Stimulated activated CD4-positive, alpha-beta T cell treated with anti-CD3 and anti-CD28 coated beads, Interleukin-2, amount 100 ng/mL, for 48 hours (primary cell): ENCODE data around the gene RNF34.

Experiments used
- DNase-seq, 2 donors: peaks; one replicate each; pipeline ENCODE4 v3.0.0-alpha.2; 2020

RNF34 gene

DNA sequence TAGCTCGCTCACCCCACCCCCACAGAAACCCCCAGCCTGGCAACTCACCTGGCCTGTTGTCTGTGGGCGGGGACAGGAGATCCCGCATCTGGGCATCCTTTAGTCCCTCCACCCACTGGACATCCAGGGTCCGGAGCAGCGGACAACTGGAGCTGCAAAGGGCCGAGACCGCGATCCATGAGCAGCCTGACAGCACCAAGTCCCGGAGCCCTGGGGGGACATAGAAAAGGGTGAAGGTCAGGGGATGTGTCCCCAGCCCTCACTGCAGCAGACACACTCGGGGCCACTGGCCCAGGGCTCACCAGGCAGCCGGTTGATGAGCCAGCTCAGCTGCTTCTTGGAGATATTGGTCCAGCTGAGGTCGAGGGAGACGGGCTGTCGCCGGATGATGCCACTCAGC lies 40.9 kb downstream of the RNF34 start:
- no peak for DNase-seq

DNA sequence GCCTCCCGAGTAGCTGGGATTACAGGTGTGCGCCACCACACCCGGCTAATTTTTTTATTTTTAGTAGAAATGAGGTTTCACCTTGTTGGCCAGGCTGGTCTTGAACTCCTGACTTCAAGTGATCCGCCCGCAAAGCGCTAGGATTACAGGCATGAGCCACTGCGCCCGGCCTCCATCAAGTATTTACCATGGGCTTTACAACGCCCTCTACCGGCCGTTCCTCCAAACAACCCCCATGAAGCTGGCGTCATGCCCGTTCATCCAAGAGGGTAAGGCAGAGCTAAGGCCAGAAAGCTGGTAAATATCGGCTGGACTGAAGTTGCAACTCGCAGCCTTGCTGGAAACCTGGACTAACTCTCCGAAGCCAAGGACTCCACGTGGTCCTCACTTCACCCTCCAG lies 41.6 kb downstream of the RNF34 start:
- no peak for DNase-seq

DNA sequence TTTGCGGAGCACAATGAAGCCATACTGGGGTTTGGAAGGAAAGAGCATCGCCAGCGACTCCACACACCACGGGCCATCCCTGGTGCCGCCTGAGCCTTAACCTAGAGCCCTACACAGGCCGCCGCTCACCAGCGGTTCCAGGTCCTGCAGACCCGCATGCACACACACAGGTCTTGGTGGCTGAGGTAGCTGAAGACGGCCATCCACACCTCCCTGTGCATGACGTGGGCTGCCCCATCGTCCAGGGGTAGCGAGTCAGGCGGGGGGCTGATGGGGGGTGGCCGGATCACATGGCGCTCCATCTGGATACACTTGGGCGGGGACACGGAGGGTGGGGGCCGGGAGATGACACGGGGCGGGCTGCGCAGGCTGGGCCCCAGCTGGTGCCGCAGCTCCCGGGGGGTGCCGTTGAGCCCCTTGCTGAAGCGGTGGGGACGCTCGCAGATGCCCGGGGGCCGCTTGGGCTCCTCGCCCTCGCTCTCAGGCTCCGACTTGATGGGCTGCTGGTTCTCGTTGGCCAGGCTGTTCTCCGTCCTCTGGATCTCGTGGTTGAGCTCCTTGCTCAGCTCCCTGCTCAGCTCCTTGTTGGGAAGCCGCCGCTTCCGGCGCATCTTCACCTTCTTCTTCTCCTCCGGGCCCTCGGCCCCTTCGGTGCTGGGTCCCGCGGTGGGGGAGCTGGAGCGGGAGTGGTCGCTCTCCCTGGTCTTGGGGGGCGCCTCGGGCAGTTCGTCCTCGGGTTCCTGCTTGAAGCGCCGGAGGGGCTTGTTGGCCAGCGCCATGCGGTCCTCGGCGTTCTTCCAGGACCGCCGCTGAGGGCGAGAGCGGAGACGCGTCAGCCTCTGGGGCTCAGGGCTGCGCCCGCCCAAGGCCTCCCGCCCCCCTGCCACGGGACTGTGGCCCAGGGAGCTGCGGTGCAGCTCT lies 42.4 kb downstream of the RNF34 start:
- no peak for DNase-seq

DNA sequence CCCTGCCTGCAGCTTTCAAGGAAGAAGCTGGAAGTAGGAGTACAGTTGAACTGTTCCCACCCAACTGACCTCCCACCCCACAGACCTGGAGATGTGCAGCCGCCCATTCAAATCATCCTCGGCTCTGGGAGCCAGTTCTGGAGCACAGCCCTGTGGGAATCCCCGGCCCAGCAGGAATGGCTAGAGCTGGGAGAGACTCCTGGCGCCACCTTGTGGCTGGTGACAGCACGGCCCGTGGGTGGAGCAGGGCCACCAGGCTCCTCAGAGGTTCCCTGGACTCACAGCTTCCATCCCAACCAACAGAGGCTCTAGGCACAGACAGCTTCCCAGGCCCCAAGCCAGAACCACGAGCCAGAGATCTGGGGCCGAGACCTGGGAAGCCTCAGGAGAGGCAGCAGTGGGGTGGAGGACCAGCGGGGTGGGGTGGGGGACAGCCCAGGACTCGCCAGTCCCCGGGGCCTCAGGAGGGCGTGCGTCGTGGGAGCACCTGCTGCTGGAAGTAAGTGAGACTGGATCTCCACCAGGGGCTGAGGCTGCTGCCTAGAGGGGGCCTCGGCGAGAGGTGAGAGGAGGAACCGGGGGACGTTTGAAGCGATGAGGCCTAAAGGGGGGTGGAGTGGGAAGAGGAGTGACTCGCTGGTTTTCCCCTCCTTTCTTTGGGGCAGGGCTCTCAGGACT lies 43.4 kb downstream of the RNF34 start:
- peak; percentile 71 to 77 for DNase-seq

DNA sequence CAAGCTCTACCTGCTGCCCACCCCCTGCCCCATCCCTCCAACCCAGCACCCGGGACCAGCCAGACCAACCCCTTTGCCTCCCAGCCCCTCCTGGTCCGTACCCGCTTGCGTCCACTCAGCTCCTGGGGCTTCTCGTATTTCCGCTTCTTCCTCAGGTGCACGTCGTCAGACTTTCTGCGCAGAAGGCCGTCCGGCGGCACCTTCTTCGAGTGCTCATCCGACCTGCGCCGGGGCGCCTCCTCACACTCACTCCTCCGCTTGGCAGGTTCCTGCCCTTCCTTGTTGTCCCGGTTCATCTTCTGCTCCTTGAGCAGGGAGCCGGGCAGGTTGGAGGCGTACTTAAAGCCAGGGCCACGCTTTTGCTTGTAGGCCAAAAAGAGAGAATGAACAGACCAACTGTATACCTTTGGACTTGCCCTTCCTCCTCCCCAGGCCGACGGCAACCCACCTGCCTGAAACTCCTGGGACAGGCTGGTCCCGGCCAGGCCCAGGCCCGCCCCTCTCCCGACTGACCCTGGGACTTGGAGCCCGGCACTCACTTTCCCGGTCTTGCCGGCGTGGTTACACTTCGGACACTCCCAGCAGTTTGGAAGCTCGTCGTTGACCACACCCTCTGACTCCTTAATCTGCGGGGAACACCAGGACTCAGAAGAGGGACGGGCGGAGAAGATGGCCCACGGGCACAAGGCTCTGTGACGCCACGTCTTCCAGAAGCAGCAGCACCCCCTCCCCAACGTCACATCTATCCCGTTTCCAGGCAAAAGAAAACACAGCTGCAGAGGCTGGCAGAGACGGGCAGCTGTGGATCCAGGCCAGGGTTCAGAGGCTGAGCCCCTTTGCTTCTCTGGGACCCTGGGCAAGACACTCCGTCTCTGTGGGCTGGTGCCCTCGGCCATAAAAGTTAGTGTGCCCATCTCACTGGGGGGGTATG lies 44.3 kb downstream of the RNF34 start:
- no peak for DNase-seq

DNA sequence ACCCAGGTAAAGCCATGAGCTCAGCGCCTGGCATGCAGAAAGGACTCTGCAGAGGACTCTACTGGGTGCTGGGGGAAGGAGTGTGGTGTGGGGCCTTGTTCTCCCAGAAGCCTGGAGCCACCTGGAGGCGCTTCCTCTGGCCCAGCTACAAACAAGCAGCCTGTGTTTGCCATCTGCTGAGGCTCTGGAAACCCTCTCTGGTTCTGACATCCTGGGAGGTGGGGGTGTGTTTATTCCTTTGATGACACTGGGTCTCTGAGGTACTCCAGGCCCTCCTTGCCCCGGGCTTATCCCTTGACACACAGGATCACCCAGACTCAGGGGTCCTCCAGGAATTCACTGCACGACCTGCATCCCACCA lies 44.9 kb downstream of the RNF34 start:
- DNase-seq = no peak

DNA sequence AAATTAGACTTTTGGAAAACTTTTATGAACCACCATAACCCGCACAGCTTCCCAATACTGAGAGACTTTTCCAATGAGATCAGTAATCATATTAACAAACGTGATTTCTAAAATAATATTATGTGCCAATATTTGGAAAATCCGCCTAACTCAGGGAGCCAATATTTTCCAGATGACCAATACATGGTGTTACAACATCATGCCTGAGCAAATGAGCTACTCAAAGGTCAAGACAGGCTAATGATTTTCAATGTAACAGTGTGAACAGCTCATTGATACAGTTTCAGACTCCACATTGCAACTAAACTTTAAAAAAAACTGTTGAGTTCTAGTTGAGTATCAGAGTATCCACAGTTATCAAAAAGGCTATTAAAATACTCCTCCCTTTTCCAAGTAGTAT lies 46.8 kb downstream of the RNF34 start:
- no peak for DNase-seq

DNA sequence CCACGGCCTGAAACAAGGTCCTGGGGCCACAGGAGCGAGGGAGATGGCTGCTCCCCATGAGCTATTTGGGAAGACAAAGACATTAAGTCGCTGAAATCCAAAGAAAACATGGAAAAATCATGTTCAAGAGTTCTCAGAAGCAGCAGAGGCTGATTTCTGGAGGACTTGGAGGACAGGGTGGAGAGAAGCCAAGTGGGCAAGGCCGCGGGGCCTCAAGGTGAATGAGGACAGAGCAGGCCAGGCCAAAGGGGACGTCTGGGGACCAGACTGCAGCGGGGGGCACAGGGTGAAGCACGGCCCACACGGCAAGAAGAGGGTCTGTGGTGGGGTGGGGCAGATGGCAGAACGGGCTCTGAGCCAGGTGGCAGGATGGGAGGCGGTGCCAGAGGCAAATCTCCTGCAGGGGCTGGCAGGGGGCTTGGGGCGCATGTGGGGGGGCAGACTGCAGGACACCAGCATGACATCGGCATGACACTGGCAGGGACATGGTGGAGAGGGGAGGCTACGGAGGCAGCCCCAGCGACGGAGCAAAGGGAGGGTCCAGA lies 48.9 kb downstream of the RNF34 start:
- no peak for DNase-seq

DNA sequence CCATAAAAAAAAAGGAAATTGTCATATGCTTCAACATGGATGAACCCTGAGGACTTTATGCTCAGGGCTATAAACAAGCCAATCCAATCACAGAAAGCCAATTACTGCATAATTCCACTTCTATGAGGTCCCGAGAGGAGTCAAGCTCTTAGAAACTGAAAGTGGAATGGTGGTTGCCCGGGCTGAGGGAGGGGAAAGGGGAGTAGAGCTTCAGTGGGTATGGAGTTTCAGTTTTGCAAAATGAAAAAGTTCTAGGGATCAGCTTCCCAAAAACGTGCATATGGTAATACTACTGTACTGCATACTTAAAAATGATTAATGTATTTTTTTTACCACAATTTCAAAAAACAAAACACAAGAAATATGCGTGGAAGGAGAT lies 52.0 kb downstream of the RNF34 start:
- DNase-seq = no peak

DNA sequence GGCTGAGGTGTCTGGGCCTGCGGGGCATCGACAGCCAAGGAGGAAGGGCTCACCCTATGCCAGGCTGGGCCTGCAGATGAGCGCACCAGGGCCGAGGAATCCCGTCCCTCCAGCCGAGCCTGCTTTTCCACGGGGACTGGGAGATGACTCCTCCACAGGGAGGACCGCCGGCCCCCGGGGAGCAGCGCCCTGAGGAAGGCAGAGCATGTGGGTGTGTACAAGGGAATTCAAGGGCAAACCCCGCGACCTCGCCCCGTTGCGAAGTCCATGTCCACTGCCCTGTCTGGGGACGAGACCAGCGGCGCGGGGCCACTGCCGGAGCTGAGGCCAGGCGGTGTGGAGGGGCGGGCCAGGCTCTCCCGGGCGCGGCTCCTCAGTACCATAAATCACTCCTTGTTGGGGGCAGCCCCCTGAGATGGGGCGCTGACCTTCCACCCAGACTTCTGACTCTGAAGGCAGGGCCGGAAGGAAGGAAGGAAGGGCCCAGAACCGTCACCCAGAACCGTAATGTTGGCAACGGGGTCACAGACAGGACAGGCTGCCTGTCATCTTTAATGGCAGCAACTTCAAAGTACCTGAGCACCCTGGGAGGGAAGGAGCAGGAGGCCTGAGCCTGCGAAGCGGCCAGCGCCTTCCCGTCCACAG lies 52.5 kb downstream of the RNF34 start:
- no peak for DNase-seq

DNA sequence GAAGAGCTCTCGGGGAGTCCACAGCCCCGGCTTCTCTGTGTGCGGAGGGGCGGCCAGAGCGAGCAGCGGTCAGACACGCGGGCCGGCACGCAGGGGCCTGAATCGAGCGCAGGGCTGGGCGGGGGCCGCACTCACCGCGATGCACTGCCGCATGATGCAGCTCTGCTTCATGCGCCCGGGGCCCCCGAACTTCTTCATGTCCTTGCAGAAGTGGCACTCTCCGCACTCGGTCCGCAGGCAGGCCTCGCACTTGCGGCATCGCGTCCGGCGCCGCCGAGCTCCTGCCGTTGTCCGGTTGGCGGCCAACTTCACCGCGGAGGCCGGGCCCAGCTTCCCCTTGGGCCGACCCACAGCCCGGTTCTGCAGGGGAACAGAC lies 53.1 kb downstream of the RNF34 start:
- no peak for DNase-seq

DNA sequence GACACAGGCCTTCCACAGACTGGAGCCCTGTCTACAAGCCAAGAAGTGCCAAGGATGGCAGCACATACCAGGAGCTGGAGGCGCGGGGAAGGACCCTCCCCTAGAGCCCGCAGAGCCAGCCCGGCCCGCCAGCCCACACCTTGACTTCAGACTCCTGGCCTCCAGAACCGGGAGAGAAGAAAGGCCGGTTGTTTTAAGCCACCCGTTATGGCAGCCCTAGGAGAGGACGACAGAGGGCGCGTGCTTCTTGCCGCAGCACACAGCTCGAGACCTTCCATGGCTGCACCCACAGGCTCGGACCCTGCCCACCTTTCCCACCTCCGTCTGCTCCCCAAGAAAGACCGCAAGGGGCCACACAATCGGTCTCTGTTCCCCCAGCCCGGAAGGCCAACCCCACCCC lies 53.7 kb downstream of the RNF34 start:
- no peak for DNase-seq

DNA sequence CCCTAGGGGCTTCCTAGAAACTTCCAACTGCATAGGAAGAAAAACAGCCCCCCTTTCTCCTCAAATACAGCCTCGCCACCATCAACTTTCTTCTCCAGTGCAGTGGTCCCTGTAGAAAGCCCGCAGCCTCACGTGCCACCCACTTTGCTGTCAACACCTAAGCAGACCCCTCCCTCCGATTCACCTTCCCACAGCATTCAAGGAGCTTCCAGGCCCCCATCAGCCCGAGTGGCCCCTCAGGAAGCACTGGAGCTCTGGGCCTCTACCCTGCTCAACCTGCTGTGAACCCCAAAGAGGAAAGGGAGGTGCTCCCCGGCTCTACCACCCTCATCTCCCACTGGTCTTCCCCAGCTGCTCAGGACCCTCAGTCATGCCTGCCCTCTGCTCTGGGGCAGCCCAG lies 55.0 kb downstream of the RNF34 start:
- DNase-seq = no peak

DNA sequence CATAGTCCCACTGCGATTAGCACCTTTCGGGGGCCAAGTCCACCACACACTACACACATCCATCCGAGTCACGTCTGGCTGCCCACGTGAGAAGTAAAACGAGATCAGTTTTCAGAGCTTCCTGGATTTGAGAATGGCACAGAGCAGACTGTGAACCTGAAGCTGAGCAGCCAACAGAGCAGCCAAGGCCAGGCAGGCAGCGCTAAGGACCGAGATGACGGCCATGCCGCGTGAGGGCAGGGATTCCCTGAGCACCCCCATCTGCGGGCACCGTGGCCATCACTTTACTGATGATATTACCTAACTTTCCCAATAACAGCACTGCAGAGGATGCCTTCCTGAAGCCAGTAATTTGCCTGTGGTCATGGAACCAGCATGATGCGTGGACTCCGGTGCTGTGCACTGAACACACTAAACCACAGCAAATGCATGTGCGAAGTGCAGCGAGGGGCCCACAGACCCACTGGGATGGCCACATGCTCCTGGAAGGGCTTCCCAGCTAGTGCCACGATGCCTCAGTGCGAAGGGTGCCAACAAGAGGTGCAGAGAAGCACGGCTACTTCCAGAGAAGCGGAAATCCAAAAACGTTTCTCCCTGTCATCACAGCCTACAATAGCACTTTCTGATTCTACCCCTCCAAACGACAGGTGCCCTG lies 56.0 kb downstream of the RNF34 start:
- DNase-seq = no peak

DNA sequence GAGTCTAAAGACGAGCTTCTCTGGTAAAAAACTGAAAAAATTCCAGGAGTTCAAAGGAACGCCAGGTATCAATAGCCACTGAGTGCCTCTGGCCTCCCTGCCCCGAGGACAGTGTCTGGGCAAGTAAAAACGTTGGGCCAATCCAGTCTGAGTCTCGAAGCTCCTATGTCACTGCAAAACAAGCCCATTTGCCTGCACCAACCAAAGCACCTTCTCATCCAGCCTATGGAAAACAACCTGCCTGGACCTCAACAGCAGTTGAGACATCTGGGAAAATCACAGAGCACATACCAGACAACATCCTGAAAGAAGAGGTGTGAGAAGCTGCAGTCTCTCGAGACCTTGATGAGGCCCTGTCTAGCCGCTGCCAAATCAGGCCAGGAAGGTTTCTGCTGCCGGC lies 56.6 kb downstream of the RNF34 start:
- DNase-seq = no peak

DNA sequence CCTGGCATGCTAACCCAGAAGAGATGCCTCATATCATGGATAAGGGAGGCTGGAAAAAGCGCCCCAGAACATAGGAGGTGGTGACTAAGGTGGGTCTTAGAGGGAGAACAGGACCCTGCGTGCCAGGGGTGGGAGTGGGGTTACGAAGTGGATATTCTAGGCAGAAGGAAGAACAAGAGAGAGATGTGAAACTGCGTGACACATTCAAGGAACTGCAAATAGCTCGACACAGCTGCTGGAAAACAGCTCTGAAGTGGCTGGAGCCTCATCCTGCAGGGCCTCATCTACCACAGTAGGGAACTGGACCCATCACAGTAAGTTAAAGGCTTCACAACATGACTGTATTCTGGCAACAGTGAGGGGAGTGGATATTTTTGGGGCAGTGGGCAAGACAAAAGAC lies 61.1 kb downstream of the RNF34 start:
- DNase-seq = no peak

DNA sequence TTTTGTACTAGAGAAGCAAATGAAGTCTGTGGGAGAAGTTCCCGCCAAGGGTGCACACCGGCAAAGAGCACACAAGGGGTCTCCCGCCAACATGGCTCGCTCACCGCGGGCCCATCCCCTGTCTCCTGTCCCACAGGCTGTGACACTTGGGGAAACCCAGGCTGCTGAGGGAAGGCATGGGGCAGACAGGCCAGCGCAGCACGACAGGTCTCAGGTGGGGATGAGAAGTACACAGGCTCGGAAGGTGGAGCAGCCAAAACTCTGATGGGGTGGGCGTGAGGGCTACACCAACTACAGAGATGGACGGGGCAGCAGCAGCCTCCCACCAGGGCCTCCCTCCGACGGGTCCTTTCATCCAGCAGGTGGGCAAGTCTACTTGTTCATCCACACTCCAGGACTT lies 64.4 kb downstream of the RNF34 start:
- DNase-seq = no peak

DNA sequence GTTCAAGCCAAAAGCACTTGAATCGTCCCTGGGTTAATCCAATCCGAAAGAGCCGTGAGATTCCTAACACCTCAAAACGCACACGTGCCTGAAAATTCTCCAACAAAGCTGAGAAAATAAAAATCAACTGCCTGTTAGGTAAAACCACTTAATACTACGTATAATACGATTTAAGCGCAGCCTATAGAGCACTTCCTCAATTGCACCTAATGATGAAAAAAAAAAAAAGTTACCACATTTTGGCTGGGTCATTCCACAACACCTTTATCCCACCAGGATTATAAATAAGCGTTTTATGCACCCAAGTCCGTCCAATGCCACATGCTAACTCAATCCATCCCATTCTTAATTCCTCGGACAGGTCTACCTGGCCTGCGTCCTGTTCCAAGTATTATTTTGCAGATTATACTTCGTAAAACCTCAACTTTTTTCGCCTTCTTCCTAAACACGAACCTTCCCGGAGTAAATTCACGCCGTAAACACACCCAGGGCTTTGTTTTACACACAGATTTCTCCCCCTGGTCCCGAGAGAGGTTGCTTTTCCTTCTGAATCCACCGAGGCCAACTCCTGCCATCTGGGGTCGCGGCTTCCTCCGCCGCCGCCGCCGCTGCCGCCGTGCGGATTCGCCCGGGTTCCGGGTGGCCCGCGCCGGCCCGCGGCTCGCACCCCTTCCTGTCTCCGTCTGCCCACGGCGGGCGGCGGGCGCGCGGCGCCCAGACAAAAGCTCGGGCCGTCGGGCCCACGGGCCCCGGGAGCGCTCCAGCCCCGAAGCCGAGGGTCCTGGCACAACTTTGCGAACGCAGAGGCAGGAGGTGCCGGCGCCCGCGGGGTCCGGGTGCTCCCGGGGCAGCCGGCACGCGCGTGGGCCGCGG lies 66.2 kb downstream of the RNF34 start:
- DNase-seq = peak; percentile 25 to 28

DNA sequence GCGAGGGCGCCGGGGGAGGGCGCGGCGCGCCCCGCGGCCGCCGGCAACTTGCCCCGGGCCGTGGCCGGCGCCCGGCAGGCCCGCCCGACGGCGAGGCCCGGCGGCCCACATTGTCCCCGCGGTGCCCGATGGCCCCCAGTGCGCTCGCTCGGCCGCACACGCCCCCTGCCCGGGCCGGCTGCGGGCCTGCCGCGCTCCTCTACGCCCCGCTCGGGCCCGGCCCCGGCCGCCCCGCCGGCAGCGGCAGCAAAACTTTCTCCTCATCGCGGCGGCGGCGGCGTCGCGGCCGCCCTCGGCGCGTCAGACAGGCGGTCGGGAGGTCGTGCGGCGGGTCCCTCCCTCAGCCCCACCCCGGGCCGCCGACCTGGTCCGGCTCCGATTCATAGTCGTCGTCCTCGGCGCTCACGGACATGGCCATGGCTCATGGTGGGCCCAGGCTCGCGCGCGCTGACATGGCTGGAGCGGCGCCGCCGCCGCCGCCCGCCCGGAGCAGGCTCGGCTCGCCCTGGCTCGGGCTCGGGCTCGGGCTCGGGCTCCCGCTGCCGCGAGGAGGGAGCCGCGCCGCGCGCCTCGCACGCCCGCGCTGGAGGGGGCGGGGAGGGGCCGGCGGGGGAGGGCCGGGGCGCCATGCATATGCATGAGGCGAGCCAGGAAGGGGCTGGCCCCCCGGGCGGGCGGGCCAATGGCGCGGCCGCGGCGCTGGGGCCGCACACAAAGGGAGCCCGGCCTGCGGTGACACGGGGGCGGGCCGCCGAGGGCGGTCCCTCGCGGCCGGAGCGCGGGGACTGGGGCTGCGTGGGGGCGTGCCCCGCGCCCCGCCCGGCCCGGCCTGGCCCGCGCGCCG lies 67.1 kb downstream of the RNF34 start:
- DNase-seq = peak; percentile 81 to 83
